Astrocyte (in vitro differentiated cells and primary cell): ENCODE measurements around the gene PTBP2.

ENCODE experiments used
- CTCF ChIP-seq: IDR thresholded peaks from 2 replicates; pipeline ENCODE4 v1.5.1; 2011; ENCODE audit warnings: low read depth, mild to moderate bottlenecking, inconsistent platforms, low read length, moderate library complexity; ENCODE audit not compliant: insufficient read depth
- EZH2 ChIP-seq: IDR thresholded peaks from 2 replicates; pipeline ENCODE4 v1.6.1; 2012; ENCODE audit warnings: mild to moderate bottlenecking, low read length, inconsistent platforms; ENCODE audit not compliant: insufficient read depth

- TF ChIP-seq CTCF (no peak), EZH2 (no peak)
These were observed 26.5 kb downstream of the PTBP2 start for GRCh38 chr1:96748078-96748477.
